HG02943 (cell line): Measurements from ENCODE around the gene DSCAML1.

Source experiments
- ATAC-seq: cut with Tn5 transposase; IDR thresholded peaks from one replicate; pipeline ENCODE4 v1.9.1; 2021; ENCODE audit warnings: mild to moderate bottlenecking, low read depth, moderate library complexity; ENCODE audit not compliant: unreplicated experiment

The DSCAML1 gene, protein sequence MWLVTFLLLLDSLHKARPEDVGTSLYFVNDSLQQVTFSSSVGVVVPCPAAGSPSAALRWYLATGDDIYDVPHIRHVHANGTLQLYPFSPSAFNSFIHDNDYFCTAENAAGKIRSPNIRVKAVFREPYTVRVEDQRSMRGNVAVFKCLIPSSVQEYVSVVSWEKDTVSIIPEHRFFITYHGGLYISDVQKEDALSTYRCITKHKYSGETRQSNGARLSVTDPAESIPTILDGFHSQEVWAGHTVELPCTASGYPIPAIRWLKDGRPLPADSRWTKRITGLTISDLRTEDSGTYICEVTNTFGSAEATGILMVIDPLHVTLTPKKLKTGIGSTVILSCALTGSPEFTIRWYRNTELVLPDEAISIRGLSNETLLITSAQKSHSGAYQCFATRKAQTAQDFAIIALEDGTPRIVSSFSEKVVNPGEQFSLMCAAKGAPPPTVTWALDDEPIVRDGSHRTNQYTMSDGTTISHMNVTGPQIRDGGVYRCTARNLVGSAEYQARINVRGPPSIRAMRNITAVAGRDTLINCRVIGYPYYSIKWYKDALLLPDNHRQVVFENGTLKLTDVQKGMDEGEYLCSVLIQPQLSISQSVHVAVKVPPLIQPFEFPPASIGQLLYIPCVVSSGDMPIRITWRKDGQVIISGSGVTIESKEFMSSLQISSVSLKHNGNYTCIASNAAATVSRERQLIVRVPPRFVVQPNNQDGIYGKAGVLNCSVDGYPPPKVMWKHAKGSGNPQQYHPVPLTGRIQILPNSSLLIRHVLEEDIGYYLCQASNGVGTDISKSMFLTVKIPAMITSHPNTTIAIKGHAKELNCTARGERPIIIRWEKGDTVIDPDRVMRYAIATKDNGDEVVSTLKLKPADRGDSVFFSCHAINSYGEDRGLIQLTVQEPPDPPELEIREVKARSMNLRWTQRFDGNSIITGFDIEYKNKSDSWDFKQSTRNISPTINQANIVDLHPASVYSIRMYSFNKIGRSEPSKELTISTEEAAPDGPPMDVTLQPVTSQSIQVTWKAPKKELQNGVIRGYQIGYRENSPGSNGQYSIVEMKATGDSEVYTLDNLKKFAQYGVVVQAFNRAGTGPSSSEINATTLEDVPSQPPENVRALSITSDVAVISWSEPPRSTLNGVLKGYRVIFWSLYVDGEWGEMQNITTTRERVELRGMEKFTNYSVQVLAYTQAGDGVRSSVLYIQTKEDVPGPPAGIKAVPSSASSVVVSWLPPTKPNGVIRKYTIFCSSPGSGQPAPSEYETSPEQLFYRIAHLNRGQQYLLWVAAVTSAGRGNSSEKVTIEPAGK (N-terminal part only)

DNA sequence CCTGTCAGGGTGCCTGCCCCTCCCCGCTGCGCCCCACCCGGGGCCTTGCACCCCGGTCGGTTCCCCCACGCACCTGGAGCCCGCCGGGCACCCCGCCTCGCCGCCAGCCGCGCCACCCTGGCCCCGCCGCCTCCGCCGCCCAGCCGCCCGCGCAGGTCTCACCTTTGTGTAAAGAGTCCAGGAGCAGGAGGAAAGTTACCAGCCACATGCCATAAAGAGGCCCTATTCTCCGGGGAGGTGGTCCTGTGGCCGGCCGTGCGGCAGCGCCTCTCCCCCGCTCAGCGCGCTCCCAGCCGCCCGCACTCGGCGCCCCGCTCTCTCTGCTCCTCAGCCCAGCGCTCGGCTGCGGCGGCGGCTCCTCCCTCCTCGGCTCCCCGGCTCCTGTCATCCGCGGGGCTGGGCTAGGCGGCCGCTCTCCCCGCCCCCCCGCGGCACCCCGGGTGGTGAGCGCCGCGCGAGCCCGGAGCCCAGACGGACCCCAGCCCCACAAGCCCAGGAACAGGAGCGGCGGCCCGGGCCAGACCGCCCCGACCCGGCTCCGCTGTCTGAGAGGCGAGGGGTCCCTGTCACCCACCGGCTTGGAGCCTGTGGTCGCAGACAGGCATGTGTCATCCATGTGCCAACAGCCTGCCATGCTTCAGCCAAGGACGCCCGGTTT, at the start of gene DSCAML1:
DSCAML1 (minus strand) TSS at position 345 of the 658 bp plus-strand sequence; CDS start at position 208, 137 bp downstream.
- no peak for ATAC-seq

DNA sequence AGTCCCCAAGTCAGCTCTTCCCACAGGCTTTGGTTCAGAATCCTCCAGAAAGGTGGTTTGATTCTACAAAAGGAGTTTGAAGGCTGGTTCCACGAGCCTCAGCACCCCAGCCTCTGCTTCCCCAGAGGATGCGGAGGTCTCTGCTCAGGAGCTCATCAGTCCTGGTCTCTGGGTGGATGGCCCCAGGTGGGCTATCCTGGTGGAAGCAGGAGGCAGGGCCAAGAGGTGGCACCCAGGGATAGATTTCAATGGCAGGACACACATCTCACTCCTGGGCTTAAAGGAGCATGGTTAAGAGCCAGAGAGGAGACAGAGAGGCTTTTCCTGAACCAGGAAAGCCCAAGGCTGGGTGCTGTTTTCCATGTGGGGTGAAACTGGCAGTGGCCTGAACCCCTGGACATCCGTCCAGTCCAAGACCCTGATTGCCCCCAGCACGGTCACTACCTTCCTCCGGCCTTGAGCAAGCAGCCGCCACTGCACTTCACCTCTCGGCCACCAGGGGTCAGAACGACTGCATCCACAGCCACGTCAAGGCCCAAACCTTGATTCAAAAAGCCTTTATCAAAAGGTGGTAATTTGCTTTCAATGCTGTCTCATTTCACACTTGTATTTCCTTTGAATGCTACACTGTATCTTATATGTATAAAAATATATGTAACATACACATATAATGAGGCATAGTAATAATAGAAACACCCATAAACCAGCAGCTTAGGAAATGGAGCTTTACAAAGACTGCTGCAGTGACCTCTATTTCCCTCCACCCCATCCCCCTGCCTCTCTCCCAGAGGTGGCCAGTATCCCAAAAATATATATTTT, 46.9 kb upstream of the DSCAML1 start:
- ATAC-seq = no peak

DNA sequence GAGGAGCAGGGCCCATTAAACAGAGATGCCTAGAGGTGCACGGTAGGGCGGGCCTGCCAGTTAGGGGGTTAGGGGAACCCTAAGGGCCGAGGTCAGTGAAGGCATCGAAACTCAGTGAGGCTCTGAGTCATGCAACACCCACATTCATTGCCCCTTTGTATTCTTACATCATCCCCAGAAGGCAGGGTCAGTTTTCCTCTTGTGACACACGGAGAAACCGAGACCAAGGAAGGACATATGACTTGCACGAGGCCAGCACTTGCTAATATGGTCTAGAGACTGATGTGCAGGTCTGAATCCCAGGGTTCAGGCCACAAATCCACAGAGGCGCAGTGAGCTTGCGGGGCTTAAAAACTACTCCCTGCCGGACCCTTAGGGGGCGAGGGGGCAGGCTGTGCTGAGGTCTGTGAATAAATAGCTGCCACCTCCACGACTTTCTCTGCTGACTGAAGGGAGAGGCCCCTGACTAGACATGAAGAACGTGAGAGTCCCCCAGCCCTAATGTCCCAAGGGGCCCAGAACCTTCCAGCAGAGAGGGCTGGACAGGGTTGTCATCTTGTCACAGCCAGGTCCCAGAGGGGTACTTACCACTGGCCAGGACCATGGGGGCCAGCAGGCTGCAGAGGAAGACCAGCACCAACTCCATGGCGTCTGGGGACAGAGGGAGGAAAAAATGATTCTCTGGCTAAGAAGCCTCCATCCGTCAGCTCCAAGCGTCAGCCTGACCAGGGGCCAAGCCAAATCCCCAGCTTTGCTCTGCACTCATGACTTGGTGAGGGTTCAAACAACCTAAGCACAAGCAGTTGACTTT, 45.3 kb upstream of the DSCAML1 start:
- no peak for ATAC-seq

DNA sequence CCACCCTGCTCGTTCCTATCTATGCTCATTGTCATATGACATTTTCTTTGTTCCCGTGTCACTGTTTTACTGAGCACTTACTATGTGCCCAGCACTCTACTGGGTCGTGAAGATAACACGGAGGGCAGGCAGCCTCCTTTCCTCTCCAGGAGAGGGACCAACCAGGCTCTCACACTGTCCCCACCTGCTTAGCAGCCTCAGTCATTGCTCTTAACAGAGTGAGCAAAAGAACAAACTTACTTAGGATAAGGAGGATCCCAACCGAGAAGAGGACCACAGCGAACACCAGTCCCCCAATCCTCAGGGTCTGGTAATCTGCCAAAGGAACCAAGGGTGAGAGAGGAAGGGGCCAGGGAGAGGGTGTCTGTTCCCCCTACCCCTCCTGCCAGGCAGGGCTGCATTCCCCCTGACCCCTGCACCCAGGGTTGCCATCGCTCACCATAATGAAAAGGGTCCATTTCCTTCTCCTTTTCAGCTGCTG, 44.6 kb upstream of the DSCAML1 start:
- no peak for ATAC-seq

DNA sequence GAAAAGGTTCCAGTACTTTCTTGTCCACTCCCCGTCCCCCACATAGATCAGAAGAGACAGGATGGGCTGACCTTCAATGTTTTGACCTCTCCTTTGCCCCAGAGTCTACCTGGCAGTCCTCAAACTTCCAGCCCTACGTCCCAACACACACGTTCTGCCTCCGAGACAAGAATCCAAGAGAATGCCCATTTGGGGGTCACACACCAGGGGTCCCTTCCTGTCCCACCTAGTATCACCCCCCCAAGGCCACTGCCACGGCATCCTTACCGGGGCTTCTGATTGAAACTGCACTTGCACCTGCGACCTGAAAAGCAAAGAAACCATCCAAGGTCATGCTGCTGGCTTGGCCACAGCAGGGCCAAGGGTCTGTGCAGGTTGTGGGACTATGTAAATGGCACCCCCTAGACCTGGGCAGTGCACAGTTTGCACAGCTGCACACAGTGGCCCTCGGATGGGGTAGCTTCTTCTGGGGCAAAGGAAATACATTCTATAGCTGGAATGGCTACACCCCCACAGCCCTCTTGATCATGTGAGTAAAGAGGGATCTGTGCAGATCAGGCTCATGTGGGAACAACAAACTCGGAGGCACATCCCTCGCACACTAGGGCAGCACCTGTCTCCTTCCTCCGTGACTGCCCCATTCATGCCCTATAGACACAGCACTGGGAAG, 44.0 kb upstream of the DSCAML1 start:
- ATAC-seq = no peak

DNA sequence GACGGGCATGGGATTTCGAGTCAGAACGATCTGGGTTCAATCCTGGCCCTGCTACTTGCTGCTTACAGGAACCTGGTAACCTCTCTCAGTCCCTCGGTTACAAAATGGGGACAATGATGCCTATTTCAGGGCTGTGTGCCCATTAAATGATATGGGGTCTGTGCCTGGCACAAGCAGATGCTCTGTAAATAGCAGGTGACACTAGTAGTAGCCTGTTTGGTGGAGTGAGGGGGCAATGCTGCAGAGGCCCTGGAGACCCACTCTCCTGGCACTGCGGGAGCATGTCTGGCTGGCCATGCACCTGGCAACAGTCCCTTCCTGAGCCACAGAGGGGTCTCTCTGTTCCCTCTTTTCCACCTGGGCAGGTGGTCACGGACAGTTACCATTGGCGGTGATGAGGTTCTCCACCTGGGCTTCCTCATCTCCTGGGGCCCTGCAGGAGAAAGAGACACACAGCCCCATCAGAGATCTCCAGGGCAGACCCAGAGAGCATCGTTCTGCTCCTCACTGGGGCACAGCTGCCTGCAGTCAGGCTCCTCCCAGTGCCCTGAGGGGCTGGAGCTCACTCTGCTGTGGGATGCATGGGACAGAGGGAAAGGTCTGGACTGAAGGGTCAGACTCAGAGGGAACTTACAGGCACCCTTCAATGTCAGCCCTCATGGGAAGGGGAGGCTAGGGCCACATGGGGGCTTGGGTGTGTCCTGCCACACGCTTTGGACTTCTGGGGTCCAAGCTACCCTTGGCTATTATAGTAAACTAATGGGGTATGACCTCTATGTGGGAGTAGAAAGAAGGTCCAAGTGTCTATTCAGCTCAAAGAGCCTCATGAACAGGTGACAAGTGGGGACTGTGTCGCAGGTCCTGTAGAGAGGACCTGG, 43.2 kb upstream of the DSCAML1 start:
- ATAC-seq = no peak

DNA sequence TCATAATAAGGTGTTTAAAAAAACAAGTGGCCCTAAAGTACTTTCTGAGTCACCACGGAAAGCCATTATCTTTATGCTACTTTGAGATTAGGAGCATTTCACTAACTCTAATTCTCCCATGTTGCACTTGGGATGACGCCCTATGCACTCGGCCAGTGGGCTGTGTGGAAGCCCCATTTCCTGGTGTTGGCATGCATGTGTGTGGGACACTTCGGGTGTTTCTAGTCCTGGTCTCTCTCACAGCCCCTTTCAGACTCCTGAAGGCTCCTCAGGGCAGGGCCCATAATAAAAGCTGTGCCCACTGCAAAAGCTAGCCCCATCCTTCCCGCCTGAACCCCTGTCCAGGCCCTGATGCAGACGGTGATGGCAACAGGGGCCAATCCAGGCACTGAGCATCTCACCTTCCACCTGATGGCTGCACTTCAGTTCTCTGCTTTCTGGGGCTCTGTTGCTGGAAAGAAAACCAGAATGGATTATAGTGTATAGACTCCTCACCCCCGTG, 42.4 kb upstream of the DSCAML1 start:
- ATAC-seq = no peak

DNA sequence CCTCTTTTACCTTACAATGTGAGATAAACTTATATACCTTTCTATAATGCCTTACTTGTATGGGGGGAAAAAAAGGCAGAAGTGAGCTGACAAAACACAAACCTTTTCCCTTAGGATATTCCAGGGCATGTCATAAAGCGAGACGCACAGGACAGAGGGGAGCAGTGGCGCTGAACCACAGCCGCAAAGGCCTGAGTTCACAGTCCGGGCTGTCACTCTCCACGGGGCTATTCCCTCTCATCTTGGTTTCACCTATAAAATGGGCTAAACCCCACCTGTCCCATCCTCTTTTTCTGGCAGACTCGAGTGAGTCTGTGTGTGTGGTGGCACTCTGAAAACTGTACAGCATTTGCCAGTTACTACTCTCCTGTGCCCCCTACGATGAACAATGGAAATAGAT, 41.9 kb upstream of the DSCAML1 start:
- ATAC-seq = no peak

DNA sequence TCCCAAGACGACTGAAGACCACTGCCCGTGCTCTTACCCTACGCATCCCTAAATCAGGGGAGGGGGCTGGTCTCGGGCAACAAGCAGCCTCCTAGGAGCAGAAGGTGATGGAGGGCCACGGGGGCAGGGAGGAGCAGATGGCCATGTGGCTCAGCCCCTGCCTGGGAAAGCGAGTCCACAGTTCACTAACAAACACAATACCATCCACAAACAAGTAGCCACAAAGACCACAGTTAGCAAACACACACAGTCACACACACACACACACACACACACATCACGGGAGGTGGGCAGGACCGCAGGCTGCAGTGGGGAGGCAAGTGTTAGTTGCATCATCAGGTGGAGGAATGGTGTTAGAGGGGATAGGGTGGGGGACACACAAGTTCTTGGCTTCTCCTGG, 40.8 kb upstream of the DSCAML1 start:
- ATAC-seq = no peak

DNA sequence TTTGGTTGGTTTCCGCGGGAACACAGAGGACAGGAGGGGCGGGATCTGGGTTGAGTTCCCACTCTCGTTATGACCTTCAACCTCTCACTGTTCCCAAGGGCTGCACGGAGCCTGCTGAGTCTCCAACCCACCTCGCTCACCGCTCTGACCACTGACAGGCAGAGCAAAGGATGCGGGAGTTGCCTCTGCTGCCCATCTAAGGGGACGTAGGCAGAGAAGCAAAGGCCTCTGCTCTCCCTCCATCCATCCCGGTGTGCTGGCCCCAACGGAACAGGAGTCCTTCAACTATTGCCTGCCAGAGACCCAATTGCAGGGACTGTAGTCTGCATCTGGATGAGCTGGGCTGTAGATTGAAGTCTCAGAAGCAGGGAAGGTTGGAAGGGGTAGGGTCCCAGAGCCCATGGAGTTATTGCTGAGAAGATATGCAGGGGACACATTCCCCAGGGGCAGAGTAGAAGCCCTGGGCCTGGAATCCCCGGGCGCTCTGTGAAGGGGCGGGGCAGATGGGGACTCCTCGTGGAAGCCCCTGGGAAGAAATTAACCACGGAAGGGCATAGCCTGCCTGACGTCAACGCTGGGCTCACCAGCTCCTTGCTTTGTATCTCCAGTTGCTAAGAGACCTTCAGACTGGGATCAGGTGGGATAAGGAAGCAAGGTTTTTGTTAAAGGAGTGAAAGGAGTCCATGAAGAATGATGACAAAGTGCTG, 40.2 kb upstream of the DSCAML1 start:
- ATAC-seq = no peak

DNA sequence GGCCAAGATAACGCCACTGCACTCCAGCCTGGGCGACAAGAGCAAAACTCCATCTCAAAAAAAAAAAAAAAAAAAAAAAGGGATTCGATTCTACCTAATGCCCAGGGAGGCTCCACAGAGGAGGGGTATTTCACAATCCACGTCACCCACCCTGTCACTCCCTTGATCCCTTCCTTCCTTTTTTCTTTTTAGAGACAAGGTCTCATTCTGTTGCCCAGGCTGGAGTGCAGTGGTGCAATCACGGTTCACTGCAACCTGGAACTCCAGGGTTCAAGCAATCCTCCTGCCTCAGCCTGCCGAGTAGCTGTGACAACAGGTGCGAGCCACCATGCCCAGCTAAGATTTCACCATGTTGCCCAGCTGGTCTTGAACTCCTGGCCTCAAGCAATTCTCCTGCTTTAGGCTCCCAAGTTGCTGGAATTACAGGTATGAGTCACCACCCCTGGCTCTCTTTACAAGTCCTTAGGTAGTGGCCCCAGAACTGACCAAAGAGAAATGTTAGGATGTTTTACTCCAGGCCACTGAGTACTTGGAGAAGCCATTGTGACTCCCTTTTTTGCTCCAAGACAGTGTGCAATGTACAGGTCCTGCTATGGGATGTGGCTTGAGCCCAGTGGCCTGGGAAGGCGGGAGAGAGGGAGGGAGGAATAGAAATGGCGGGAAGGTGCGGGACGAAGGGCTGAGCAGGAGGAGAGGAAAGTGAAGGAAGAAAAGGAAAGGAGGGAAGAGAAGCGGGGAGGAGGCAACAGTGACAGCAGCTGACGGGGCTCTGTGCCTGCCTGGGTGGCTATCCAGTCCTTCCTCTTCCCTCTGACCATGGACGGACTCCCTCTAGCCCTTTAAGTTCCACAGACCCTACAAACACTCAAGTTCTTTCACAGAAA, 39.3 kb upstream of the DSCAML1 start:
- no peak for ATAC-seq

DNA sequence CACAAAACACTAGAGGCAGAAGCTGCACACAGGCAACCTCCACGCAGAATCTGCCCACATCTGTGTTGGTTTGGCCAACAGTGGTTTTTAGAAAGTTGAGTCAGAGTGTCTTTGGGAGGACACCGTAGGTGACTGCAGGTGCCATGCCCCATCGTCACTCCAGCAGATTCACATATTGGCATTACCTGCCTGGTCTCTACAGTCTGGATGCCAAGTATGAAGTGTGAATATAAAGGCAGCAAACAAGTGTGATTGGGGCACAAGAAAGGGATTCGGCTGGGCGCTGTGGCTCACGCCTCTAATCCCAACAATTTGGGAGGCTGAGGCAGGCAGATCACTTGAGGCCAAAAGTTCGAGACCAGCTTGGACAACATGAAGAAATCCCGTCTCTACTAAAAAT, 38.6 kb upstream of the DSCAML1 start:
- no peak for ATAC-seq

DNA sequence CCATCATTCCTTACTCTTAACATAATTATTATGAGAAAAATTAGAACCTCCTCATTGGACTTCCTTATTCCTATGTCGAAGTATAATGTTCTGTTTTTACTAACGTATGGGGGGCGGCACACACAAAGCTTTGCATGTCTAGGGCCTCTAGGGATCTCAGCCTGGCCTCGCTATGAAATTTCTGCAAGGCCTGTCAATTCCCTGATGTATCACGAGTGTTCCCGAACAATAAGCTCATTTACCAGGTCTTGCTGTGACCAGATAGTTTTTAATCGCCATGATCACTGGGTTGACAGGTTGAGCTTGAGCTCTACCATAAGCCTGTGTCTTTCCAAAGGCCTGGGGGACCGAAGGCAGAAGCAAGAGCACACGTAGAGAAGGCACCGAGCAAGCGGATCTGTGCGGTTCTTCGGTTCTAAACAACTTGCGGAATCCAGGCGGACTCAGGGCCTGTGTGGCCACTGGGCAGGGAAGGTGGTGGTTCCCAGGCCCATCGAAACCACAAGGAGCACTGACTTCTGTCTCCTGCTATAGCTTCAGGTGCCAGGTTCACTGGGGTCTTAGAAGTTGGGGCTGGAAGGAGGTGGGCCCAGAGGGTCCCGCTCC, 37.9 kb upstream of the DSCAML1 start:
- ATAC-seq = no peak

DNA sequence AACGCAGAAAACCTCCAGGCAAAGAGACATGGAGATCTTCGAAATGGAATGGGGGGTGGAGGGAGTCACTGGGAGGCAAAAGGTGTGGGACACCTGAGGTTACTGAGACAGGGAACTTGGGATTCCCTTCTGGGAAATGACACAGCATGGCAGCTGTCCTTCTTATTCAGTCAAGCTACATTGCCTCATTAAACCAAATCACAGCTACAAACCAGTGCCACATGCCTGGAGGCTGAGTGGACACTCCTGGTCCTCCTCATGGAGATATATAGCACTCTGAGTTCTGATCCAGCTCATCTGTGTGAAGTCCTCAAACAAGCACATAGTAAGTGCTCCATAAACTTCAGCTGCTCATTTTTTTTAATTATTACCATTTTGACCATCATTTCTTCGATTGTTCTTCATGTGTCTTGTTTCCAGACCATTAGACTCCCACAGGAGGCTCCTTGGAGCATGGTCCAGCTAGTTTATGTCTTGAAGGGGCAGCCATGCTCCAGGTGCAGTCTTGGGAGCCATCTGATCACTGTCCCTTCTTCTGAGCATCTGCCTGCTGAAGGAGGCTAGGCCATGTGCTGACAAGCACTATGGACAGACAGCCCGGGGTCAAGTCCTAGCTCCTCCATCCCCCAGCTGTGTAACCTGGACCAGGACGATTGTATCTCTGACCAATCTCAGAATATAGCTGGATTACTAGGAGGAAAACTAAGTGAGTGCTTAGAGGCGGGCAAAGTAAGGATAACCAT, 37.2 kb upstream of the DSCAML1 start:
- no peak for ATAC-seq
